Stimulated activated CD4-positive, alpha-beta T cell treated with anti-CD3 and anti-CD28 coated beads, Interleukin-1b, Interleukin-23, amount 100 ng/mL, for 4 hours (primary cell): Measurements from ENCODE around the gene ITFG2.
"Not testable (repeated sequence)": the region's sequence is repeated elsewhere in the genome, so short reads cannot be mapped to it uniquely, and the experiment has no call there.

Experiments
- DNase-seq, 2 donors: peaks; one replicate each; pipeline ENCODE4 v3.0.0-alpha.2; 2020; ENCODE audit warnings: low read depth in 2 of 2

The ITFG2 gene

DNA sequence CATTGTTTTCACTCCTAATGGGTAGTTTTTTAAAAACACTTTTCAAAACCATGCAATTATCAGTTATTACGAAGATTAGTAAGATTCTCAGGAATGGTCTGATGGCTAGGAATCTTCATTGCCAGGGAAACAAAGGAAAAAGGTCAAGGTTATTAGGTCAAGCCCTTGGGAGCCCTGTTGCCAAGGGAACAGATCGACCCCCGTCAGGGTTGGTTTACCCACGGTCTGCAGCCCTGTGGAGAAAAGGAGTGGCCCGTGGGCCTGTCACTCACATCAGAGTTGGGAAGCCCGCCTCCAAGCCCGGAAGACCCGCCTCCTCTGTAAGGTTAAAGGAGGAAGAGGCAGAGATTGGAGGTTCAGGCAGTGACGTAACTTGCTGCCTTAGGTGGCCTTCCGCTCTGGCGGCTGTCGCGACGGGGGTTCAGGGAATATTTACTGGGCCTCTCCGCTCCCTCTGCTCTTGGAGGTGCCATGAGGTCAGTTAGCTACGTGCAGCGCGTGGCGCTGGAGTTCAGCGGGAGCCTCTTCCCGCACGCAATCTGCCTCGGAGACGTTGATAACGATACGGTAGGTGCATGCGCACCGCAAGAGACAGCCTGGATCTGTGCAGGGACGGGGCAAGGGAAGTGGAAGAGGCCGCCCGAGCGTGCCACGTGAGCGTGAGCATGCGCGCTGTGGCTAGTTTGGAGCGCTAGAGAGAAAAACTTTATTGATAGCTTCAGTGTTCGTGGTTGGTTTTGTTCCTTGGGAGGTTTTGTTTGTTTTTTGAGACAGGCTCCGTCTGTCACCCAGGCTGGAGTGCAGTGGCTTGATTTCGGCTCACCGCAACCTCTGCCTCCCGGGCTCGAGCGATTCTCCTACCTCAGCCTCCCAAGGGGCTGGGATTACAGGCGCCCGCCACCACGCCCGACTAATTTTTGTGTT lies at the start of gene ITFG2:
ITFG2 (plus strand) TSS at position 379 of the 924 bp plus-strand sequence; CDS start at position 472, 93 bp downstream.
- peak; percentile 90 to 91 for DNase-seq

DNA sequence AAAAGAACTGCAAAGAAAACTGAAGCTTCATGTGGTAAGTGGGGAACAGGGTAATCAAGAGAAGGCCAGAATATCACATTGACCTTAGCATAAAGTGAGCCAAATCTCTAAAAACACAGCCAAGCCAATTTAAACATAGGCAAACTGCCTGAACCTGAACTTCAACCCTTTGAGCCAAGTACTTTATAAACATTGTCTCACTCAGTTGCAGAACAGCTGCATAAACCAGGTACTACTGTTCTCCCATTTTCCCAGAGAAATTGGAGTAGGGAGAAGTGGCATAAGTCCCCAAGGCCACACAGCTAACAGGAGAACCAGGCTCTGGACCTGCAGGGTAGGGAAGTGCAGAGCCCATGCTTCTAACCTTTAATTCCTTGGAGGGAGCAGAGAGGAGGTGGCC lies 48.1 kb upstream of the ITFG2 start:
- no peak for DNase-seq

DNA sequence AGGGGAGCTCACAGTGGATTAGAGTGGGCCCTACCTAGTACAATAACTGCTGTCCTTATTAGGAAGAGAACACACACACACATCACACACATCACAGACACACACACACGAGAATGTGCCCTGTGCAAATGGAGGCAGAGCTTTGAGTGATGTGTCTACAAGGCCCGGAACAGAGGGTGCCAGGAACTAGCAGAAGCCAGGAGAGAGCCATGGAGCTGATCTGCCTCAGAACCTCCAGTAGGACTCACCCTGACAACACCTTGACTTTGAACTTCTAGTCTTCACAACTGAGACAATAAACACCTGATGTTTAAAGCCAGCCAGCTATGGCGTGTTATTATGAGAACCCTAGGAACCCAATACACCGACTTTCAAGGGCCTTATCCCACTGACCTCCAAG lies 47.4 kb upstream of the ITFG2 start:
- DNase-seq: no peak

DNA sequence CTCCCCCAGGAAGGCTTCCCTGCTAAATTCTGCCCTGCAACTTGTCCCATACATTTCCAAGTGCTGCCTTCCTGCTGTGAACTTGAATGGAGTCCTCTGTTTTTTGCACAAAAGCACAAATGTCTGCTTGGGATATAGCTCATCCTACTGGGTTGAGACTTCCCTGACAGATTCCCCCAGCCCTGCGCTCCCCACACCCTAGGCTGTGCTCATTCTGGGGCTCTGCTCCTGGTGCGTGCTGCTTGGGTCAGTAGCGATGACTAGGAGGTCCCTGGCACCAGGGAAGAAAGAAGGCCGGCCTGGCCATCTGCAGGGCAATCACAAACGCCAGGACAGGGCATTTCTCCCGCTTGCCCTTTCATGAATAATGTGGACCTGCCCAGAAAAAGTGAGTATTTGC lies 46.9 kb upstream of the ITFG2 start:
- no peak for DNase-seq

DNA sequence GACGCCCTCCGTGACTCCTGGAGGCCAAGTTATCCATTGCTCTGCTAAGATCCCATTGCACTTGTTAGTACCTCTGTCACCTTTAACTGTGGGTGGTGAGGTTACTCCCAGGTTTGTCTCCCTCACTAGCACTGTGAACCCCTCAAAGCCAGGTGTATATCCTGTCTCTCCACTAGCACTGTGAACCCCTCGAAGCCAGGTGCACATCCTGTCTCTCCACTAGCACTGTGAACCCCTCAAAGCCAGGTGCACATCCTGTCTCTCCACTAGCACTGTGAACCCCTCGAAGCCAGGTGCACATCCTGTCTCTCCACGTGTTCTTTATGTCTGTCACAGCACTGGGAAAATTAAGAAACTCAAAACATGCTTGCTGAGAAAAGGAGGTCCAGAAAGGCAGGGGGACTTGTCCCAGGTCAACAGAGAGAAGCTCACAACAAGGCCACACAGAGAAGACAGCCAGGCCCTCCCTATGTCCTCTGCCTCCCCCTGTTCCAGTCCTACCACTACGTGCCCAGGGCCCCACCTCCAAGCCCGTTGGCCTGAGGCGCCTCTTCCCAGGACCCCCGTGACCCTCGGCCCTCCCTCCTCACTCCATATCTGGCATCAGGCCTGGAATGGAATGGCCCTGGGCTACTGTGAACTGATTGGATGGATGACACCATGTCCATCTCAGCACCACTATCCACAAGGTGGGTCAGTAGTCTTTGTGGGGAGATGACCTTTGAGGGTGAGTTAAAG lies 44.1 kb upstream of the ITFG2 start:
- DNase-seq: no peak

DNA sequence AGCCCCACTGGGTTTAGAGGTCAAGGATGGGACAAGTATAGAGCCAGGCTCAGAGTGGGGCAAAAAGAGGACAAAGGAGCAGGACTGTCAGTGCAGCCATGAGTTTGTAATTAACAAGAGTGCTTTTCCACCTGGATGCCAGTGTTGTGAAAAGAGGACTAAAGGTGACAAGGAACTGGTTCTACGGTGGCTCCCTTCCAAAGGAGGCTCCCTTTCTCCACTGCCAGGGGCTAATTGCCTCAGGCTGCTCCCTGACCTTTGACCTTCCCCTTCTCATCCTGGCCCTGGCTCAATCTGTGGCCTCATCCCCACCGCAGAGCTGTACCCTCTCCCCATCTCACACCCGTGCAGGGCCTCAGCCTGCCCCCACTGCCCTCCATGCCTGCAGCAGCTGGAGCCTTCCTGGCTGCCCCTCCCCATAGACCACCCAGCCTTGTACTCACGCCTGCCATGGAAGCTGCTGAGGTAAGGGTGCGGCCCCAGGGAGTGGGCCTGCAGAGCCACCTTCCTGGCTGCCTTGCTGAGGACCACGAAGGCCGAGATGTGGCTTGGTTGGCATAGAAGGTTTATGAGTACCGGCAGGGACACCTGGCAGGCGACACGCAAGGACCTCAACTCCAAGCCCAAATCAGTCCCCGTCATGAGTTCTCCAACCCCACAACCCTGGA lies 42.5 kb upstream of the ITFG2 start:
- no peak for DNase-seq

DNA sequence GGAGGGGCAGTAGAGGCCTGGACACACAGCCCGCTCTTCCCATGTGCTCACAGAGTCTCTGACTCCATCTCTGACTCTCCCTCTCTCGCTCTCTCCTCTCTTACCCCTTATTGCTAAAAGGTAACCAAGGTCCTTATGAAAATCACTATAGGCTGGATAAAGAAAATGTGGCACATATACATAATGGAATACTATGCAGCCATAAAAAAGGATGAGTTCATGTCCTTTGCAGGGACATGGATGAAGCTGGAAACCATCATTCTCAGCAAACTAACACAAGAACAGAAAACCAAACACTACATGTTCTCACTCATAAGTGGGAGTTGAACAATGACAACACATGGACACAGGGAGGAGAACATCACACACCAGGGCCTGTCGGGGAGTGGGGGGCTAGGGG lies 41.9 kb upstream of the ITFG2 start:
- not testable (repeated sequence) for DNase-seq

DNA sequence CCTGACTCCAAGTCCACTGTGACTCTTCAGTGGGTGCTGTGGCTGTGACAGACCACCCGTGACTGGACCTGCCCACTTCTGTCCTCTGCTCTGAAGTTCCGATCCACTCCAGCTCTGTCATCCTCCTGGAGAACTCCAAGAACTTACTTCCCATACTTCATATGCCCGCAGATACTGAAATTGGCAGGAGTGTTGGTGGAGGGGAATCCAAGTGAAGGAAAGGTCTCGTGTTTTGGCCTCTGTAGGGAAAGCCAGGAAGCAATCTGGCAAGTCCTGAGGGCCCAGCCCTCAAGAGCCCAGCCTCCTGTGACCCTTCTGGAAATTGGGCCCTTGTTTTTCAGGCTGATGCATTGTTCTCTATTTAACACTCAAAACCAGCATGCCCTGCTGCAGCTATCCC lies 40.1 kb upstream of the ITFG2 start:
- no peak for DNase-seq

DNA sequence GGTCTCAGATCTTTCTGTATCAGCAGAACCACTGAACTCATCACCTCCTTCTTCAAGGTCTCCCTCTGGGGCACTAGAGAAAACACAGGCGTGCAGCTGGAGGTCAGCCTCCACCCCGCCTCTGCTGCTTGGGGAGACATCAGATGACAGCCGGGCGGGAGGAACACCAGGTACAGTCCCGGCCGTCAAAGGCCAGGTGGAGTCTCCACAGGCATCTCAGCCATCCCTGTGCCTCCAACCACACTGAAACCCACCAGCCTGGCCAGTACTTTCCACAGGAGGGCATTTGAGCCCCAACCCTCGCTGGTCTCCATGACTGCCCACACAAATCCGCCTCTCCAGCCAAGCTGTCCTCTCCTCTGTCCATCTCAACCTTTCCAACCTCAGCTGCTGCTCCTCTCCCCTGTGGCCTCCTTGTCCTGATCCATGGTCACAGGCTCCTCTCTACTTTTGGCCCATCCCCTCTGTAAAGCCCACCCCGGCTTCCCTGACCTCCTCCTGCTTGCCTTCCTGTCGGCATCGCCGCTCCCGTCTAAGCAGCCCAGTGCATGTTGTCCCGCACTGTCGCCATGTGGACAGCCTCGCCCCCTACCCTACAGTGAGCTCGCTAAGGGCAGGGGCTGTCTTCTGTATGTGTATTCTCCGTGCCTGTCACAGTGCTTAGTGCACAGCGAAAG lies 39.1 kb upstream of the ITFG2 start:
- no peak for DNase-seq

DNA sequence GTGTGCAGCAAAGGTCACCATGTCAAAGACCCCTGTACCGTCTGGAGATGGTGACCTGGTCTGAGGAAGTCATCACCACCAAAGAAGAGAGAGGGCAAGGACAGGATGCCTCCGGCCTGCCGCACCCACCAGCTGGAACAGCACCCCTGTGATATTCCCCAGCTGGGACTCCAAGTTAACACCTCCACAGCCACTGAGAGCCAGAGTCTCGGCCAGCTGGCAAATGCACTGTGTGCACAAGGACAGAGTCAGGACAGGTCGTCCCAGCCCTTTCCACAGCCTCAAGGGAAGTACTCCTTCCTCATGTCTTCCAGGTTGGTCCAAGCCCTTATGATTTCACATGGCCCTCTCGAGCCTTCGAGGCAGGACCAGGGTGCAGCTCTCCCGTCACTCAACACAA lies 37.0 kb upstream of the ITFG2 start:
- DNase-seq: no peak

DNA sequence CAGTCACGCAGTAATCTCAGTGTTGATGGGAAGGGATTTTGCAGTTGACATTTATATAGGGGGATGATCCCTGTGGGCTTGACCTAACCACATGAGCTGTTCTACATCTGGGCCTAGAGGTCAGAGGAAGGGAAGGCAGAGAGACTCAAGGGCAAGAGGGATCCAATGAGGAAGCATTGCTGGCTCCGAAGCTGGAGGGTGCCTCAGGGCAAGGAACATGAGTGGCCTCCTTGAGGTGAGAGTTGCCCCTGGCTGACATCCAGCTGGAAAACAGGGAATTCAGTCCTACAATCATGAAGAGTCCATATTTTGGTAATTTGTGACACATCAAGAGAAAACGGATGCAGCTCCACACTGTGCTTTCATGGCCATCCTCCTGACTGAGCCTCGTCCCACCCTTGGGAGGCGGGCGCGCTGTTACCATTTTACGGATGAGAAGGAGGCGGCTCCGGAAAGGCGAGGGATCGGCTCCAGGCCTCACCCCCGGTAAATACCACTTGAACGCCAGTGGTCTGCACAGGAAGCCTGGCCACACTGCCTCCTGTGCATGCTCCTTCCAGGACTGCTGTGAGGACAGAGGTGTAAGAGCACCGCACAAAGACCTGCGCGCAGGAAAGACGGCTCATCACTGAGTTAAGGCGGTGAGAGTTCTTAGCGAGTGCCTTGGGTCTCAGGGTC lies 36.2 kb upstream of the ITFG2 start:
- DNase-seq: no peak

DNA sequence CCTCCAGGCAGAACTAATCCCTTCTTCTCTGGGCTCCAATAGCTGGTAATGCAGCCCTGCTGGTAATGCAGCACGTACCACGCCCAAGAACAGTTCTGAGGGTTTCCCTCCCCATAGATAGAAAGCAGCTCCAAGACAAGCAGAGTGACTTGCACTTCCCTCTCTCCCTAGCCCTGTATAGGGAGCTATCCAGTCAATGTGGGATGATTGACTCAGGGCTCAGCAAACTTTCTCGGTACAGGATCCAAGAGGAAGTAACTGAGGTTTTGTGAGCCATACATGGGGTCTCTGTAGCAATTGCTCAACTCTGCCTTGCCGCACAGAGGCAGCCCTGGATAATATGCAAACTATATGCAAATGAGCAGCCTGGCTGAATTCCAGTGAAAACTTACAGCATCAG lies 33.2 kb upstream of the ITFG2 start:
- DNase-seq: no peak

DNA sequence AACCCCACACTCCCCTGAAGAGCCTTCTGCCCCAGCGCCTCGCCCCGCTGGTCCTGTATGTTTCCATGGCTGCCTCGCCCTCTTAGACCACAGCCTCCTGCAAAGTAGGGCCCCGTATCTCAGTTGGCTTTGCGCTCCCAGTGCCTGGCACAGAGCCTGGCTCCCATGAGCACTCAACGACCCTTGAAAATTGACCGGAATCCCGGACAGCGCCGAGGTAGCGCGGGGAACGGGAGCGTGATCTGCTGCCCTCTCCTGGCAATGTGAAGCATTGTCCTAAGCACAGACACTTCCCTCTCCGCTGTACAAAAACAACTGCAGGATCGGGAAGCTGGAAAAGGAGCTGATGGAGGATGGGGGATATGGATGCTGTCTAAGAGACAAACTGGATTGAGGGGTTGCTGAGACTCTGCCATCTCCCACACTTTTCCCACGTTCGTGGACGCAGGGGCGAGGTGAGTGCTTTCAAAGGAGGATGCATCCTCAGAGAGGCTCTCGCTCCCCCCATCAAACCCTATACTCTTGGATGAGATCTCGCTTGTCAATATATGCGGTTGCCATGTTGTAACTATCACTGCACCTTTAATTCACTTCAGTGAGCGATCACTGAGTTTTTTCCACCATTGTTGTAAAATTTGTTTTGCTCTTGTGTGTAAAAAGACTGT lies 28.4 kb upstream of the ITFG2 start:
- DNase-seq: peak; percentile 22 to 32

DNA sequence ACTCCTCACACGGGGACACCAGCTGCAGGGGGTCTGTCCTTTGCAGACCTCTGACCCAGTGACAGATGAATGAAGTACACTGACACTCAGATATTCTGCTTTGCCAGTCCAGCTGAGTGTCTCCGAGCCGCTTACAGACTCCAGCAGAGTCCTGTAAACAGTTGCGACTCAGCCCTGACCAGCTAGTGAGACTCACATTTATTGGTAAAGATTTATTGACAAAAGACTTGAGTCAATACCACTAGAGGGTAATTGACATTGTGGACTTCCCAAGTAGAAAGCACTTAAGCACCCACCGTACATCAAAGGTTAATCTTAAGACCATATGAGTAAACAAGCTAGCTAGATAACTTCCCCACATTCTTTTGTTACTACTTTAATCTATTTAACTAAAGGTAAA lies 27.5 kb upstream of the ITFG2 start:
- DNase-seq: no peak

DNA sequence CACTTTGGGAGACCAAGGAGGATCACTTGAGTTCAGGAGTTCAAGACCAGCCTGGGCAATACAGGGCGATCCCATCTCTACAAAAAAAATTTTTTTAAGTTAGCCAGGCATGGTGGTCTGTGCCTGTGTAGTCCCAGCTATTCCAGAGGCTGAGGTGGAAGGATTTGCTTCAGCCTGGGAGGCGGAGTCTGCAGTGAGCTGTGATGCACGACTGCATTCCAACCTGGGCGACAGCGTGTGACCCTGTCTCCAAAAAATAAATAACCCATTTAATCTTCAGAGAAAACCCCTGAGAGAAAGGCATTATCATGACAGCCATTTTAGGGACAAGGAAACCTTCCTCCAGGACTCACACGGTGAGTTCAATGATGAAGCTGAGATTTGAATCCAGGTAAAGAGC lies 21.4 kb upstream of the ITFG2 start:
- DNase-seq: no peak

DNA sequence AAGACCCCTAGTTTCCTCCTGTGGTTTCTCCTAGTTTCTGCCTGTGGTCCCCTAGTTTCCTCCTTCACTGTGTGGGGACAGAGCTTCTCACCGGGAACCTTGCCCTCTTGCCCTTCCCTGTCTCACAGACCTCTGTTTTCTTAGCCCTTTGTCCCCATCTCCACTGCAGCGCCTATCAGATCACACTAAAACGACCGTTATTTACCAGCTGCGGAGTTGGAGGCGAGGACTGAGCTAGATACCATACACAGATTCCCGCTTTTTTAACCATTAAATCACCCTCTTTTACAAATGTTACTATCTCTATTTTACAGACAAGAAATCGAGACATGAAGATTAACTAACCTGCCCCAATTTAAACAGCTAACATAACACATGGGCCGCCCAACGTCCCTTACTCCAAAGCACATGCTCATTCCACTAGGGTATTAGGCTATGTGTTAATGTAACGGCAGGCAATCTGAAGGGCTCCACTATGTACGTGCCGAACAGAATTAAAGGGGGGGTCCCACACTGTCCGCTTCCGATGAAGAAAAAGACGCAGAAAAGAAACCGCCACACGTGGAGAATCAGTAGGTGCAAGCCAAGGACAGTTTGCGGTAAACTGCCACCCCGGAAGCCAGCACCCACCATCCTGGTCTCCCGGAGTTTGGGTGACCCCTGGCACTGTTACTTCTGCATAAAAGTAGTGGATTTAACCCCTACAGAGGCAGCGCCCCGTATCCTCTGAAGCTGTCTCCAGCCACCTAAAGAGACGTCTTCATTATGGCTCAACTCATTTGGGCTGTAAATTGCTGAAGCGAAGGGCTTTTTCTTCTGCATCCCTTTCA lies 19.6 kb upstream of the ITFG2 start:
- DNase-seq: no peak

DNA sequence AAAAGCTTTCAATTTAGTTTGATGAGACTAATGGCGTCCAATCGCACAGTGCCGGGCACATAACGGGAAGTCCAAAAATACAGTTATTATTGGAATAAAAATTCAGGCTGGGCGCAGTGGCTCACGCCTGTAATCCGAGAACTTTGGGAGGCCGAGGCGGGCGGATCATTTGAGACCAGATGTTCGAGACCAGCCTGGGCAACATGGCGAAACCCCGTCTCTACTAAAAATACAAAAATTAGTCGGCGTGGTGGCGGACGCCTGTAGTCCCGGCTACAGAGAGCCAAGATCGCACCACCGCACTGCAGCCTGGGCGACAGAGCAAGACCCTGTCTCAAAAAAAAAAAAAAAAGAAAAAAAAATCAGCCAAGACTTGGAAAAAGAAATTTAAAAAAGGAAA lies 18.9 kb upstream of the ITFG2 start:
- DNase-seq: no peak

DNA sequence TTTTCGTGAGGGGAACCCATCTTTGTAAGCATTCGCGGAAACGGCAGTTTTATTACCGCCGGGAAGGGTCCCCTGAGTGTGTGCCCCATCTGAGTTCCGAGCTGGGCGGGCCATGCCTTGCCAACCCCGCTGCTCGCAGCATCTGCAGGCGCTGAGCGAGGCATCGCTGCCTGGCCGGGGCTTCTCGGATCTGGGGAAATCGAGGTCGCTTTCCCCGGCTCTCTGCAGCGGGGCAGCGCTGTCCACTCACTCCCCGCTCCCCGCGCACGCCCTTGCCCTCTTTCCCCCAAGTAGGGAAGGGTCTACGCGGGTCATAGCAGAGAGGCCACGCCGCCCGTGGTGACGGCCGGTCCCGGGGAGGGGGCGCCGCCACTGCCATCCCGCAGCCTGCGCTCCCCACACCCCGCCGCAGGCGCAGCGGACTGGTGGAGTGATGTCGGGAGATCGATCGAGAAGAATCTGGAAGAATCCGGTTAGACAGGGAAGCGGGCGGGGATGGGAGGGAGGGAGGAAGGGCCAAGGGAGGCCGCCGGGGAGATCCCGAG lies 18.2 kb upstream of the ITFG2 start:
- no peak for DNase-seq

DNA sequence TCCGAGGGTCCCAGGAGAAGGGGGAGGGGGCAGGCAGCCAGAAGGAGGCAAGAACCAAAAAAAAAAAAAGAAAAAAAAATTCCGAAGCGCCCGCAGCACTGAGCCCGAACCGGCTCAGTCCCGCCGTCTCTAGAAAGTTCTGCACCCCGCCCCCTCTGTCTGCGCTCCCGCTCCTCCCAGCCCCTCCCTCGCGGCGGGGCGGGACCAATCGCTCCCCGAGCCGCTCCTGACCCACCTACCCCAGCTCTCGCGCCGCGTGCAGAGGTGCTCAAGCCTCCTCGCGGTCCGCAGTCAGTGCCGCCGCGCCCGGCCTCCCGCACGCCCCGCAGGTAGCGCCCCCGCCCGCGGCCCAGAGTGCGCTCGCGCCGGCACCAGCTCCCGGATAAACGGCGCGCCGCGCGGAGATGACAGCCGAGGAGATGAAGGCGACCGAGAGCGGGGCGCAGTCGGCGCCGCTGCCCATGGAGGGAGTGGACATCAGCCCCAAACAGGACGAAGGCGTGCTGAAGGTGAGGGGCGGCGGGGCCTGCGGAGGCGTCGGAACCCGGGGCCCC lies 17.7 kb upstream of the ITFG2 start, which contains the start of gene FKBP4:
FKBP4 (plus strand) TSS at position 235 of the 554 bp plus-strand sequence; CDS start at position 405, 170 bp downstream.
- peak; percentile 85 to 91 for DNase-seq
